Muscle of back (tissue), 13 donors: ENCODE results near the gene TOR1B. TPM values are rescaled to one million over a fixed set of nuclear protein-coding genes. Genes with fewer than 3 reads are reported as not detected.
"Not testable (repeated sequence)": the region's sequence is repeated elsewhere in the genome, so short reads cannot be mapped to it uniquely, and the experiment has no call there.

ENCODE experiments used
- DNase-seq, 3 donors: peaks; one replicate each; pipeline versions ENCODE4 v3.0.0 to v3.0.0-alpha.2; 2013
- long read RNA-seq, 9 donors: transcript quantifications; one replicate each; lab custom pipeline, GENCODE V29; 2026
- polyA plus RNA-seq, 10 donors: library from polyadenylated mRNA; unstranded; fragments of 120-200 nt; gene quantifications; one replicate each; pipeline ENCODE4 v1.2.1, GENCODE V29; 2013; ENCODE audit not compliant: insufficient read length in 10 of 10

Gene TOR1B, protein sequence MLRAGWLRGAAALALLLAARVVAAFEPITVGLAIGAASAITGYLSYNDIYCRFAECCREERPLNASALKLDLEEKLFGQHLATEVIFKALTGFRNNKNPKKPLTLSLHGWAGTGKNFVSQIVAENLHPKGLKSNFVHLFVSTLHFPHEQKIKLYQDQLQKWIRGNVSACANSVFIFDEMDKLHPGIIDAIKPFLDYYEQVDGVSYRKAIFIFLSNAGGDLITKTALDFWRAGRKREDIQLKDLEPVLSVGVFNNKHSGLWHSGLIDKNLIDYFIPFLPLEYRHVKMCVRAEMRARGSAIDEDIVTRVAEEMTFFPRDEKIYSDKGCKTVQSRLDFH
- polyA plus RNA-seq = 10 to 100 TPM; 13.0 to 17.8 (median 15.4) TPM
- long read RNA-seq, donor 1, partial matches to known transcripts = 0 of 2 reads
- long read RNA-seq, donor 1, other reads (novel, unspliced or antisense) = 0 of 2 reads
- long read RNA-seq, donor 2, partial matches to known transcripts = 0 of 2 reads
- long read RNA-seq, donor 2, other reads (novel, unspliced or antisense) = 0 of 2 reads
- long read RNA-seq, donor 3 = 0 reads
- long read RNA-seq, donor 4, partial matches to known transcripts = 0 of 3 reads
- long read RNA-seq, donor 4, other reads (novel, unspliced or antisense) = 0 of 3 reads
- long read RNA-seq, donor 5, partial matches to known transcripts = 0 of 7 reads
- long read RNA-seq, donor 5, other reads (novel, unspliced or antisense) = 0 of 7 reads
- long read RNA-seq, donor 6, partial matches to known transcripts = 20 of 25 reads
- long read RNA-seq, donor 6, other reads (novel, unspliced or antisense) = 0 of 25 reads
- long read RNA-seq, donor 7, partial matches to known transcripts = 0 of 2 reads
- long read RNA-seq, donor 7, other reads (novel, unspliced or antisense) = 0 of 2 reads
- long read RNA-seq, donor 8, partial matches to known transcripts = 0 of 5 reads
- long read RNA-seq, donor 8, other reads (novel, unspliced or antisense) = 0 of 5 reads
- long read RNA-seq, donor 9, partial matches to known transcripts = 0 of 3 reads
- long read RNA-seq, donor 9, other reads (novel, unspliced or antisense) = 0 of 3 reads

DNA sequence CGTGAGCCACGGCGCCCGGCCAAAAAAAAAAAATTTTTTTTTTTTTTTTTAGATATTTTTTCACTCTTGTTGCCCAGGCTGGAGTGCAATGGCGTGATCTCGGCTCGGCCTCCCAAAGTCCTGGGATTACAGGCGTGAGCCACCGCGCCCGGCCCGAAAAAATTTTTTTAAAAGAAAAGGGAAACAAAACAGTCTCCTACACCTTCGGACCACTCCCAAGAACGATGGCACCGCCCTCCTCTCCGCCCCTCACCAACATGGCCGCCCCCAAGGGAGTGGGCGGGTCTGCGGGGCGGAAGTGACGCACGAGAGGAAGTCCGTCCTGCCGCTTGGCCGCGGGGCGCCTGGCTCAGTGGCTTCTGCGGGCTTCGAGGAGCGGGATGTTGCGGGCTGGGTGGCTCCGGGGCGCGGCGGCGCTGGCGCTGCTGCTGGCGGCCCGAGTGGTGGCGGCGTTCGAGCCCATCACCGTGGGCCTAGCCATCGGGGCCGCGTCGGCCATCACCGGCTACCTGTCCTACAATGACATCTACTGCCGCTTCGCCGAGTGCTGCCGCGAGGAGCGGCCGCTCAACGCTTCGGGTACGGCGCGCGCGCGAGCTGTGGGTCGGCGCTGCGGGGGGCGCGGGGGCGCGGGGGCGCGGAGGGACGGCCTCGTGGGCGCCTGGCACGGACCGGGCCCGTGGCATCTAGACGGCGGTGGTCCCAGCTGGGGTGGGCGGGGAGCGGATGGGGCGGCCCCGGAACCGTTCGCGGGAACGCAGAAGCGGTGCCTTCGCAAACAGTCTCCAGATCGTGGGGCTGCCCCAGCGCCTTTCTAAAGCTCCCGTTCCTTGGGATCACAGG, at the start of gene TOR1B:
Gene TOR1B, plus strand, starts transcription at position 352 of the 843 bp plus-strand sequence. Its CDS starts 29 bp downstream, at position 381.
- peak; percentile 95 to 98 (median 97) for DNase-seq

DNA sequence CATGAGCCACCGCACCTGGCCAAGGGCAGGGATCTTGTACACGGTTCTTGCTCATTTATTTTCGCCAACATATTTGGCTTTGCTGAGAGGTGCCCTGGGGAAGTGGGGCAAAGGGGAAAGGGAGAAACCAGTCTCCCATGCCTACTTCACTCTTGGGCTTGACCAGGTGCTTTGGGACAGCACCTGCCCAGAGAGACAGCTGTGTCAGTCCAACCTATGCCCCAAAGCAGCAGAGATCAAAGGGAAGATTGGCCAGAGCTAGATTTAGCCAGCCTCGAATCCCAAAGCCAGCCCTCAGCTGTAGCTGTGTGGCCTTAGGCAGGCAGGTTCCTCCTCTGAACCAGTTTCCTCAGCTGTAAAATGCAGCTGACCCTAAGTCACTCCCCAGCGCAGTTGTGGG, 47.8 kb upstream of the TOR1B start:
- no peak for DNase-seq

DNA sequence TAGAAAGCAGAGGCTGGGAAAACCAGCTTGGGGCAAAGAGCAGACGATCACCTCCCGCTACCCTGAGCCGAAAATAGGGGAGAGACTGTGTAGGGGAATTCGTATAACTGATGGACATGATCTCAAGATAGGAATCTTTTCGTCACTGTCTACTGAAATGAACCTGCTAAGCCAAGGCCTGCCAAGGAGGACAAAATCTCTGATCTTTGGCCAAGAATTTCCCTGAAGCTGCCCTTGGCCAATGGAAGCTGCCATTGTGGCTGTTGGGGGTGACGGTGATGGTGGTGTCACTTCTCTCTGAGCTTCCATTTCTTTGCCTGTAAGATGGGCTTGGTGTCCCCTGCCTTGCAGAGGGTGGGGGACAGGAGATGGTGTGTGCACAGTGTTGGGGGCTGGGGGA, 46.8 kb upstream of the TOR1B start:
- DNase-seq = no peak

DNA sequence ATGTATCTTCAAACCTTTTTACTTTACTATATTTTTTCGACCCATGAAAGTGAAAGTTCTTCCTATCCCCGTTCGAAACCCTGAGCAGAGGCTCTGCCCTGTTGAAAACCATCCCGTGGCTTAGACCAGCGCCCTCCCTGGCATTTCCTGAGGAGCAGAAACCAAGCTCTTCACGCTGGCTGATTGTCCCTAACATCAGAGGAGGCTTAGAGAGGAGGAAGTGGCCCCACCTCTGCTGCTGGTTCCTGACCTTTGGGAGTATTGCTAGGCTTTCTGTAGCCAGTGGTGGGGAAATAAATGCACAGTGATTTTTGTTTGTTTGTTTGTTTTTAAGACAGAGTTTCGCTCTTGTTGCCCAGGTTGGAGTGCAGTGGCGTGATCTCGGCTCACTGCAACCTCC, 45.9 kb upstream of the TOR1B start:
- no peak for DNase-seq

DNA sequence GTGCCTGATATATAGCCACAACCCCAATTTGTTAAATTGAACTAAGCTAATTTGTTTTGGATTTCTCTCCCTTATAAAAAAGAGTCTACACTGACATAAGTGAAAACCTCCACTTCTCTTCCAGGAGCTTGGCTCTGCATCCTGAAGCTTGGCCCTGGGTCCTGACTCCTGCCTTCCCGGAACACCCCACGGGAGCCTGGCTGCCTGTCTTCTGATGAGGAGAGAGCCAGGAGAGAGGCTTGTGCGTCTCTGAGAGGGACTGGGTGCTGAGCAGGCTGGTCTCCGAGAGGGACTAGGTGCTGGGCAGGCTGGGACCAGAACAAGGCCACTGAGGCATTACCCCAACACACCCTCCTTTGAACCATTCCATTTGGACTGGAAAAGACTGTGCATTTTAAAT, 43.7 kb upstream of the TOR1B start:
- peak in 2 of 3 donors; percentile 38 to 51 for DNase-seq

DNA sequence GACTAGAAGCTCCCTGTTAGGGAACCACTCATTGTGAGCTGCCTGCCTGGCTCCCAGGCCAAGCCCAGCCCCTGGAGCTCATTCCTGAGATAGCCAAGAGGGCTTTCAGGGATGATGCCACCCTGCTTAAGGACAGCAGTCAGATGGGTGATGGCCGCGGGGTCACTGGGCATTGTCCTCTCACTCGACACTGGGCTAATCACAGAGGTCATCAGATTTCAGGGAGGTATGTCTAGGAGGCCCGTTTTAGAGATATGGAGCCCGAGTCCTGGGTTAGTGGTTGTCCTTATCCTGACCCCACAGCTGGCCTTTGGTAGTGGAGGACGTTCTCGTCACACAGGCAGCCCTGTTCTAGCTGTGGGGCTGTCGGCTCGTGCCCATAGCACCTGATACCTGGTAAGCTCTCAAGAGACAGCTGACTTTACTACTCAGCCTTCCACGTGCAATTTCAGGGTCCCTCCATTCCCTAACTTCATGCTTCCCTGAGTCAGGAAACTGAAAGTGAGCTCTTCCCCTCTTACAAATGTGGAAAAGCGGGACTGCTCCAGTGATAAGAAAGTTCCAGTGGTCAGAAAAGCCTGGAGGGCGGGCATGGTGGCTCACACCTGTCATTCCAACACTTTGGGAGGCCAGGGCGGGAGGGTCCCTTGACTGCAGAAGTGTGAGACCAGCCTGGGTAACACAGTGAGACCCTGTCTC, 43.0 kb upstream of the TOR1B start:
- DNase-seq = no peak

DNA sequence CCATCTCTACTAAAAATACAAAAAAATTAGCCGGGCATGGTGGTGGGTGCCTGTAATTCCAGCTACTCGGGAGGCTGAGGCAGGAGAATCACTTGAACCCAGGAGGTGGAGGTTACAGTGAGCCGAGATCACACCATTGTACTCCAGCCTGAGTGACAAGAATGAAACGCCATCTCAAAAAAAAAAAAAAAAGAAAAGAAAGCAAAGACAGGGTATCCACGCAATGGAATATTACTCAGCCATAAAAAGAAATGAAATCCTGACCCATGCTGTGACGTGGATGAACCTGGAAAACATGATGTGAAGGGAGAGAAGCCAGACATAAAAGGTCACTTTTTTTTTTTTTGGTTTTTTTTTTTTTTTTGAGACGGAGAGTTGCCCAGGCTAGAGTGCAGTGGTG, 42.2 kb upstream of the TOR1B start:
- DNase-seq = not testable (repeated sequence)

DNA sequence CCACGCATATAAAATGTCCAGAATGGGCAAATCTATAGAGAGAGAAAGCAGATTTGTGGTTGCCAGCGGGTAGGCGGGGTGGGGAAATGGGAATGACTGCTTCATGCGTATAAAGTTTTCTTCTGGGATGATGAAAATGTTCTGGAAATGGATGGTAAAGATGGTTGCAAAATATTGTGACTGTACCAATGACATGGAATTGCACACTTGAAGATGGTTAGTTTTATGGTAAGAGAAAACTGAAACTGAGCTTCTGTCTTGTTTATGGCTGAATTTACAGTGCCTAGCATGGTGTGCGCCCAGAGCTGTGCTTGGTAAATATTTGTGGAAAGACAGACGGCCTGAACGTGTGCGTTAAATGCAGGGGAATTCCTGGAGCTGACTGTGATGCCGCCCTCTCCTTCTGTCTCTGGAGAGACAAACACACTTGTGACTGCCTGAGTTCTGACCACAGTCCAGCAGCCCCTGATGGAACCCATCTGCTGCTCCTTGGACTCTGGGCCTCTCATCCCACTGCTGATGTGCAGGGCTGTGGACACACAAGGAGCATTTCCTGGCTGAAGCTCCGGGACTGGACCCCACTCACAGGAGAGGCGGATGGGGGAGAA, 41.6 kb upstream of the TOR1B start:
- peak in 2 of 3 donors; percentile 44 to 56 for DNase-seq

DNA sequence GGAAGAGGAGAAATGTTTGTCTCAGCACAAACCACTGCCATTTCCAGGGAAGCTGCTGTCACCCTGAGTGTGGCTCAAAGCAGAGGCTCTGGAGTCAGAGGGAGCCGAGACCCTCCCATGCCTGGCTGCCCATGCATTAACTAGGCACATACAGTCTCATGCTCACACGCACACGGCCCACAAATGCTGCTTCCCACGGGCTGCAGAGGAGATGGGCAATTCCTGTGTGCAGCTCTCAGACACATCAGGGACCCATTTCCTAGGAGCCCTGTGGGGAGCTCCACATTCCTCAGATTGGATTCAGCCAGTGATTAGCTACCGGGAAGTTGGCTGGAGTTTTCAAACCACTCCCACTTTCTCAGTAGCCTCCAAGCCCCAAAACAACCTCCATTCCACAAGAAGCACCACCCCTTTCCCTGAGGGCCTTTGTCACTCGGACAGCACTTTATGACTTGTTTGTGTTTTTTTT, 41.0 kb upstream of the TOR1B start:
- peak; percentile 54 to 88 (median 75) for DNase-seq

DNA sequence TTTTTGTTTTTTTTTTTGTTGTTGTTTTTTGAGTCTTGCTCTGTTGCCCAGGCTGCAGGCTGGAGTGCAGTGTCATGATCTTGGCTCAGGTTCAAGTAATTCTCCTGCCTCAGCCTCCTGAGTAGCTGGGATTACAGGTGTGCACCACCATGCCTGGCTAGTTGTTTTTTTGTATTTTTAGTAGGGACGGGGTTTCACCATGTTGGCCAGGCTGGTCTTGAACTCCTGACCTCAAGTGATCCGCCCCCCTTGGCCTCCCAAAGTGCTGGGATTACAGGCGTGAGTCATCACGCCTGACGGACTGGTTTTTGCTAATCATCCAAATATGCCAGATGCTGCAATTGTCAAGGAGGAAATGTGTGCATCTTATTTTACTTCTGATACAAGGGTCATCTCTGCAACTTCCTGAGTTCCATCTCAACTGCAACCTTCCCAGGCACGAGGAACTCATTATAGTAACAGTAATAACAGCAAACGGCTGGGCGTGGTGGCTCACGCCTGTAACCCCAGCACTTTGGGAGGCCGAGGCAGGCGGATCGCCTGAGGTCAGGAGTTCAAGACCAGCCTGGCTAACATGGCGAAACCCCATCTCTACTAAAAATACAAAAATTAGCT, 40.5 kb upstream of the TOR1B start:
- peak; percentile 52 to 91 (median 84) for DNase-seq

DNA sequence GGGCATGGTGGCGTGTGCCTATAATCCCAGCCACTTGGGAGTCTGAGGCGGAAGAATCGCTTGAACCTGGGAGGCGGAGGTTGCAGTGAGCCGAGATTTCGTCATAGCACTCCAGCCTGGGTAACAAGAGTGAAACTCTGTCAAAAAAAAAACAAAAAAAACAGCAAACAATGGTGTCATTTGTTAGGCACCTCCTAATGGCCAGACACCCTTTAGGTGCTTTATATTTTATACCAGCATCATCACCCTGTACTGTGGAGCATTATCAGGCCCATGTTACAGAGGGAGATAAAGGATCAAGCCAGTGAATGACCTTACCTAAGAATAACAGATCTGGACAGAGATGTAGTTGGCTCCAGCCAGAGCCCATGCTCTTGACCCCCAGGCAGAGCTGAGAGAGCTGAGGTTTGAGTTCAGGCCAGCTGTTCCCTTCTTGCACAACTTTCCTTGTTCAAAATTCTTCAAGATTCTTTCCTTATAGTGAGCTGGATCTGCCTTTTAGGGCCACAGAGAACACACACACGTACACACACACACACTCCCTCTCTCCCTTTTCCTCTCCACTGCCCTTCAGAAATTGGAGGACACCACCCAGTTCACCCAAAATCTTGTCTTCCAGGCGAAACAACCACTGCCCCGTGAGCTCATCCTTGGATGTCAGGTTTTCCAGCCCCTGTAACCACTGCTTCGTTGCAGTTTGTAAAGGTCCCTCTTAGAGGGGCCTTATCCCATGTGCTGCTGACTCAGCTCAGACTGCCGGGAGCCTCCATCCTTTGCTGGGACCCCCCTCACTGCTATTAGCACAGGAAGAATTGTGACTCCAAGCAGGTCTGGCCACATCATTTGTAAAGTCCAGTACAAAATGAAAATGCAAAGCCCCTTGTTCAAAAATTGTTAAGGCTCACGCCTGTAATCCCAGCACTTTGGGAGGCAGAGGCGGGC, 39.7 kb upstream of the TOR1B start:
- peak; percentile 30 to 76 (median 46) for DNase-seq

DNA sequence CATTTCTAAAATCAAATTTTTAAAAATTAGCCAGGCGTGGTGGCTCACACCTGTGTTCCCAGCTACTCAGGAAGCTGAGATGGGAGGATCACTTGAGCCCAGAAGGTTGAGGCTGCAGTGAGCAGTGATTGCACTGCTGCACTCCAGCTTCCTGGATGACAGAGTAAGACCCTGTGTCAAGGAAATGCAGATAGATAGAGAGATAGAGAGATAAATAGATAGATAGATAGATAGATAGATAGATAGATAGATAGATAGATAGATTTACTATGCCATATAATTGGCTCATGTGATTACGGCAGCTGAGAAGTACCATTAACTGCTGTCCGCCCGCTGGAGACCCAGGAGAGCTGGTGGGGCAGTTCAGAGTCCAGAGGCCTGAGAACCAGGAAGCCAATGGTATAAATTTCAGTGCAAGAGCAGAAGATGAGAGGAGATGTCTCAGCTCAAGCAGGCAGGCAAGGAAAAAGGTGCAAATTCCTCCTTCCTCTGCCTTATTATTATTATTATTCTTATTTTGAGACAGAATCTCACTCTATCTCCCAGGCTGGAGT, 37.1 kb upstream of the TOR1B start:
- no peak for DNase-seq

DNA sequence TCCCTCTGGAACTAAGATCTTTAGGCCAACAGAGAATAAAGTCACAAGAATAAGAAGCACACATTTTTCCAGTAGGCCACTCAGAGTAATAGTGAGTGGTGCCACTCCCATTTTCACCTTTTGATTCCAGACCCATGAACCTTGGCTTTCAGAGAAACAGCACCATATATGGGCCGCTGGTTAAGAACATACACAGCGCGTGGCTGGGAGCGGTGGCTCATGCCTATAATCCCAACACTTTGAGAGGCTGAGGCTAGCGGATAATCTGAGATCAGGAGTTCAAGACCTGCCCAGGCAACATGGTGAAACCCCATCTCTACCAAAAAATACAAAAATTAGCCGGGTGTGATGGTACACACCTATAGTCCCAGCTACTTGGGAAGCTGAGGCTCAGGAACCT, 34.5 kb upstream of the TOR1B start:
- no peak for DNase-seq

DNA sequence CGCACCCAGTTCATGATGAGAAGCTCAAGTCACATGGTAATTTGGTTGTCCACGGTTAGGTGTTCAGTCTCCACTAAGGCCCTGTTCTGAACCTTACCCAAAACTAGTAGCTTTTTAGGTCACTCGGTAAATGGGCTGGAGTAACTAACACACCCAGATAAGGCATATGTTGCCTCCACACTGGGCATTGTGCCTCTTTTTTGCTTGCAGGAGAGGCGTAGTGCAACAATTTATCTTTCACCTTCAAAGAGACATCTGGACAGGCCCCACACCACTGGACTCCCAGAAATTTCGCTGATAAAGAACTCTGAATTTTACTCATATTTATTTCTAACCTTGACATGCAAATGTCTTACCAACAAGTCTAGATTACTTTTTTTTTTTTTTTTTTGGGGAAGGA, 33.3 kb upstream of the TOR1B start:
- DNase-seq = no peak

DNA sequence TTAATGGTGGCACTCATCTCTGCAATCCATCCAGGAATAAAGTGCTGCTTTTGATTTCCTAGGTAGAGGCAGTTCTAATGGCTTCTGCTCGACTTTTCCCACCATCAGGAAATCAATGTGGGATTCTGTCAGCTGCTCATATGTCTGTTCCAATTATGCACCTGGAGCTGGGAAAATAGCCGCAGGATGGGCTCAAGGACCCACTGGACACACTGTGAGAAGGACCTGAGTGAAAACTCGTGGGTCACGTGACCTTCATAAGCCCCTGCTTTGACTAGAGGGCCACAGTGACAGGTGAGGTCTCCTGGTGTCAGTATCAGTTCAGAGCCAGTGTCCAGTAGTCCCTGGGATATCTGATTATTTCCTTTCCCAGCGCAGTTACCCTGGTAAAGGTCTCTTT, 32.2 kb upstream of the TOR1B start:
- DNase-seq = no peak

DNA sequence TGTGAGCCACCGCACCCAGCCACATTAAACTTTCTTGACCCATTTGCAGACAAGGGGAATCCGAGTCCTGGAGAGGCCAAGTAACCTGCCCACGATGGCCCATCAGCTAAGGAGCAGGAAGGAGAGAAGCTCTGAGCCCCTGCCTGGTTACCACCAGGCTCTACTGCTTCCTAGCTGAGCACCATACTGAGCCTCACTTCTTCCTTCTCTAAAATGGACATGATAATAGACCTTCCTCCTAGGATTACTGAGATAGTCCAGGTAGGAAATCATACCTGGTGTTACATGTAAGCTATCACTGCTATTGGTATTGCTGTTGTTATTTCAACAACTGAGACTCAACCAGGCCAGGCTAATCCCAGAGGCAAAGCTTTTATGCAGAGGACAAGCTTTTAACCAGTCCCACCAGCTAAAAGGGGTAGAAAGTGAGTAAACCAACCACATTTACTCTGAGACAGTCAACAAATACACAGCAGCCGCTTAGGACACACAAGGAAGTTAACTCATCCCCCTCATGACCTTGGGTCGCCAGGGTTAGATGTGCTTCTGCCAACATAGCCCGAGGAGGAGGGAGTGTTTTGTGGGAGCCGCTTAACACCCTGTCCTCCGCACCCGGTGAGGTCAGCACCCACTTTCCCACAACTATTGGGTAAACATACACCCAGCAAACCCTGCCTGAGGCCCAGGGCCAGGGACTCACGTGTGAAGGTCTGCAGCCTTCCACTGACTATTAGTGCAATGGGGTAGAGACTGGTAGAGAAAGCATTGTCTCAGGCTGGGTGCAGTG, 29.5 kb upstream of the TOR1B start:
- no peak for DNase-seq

DNA sequence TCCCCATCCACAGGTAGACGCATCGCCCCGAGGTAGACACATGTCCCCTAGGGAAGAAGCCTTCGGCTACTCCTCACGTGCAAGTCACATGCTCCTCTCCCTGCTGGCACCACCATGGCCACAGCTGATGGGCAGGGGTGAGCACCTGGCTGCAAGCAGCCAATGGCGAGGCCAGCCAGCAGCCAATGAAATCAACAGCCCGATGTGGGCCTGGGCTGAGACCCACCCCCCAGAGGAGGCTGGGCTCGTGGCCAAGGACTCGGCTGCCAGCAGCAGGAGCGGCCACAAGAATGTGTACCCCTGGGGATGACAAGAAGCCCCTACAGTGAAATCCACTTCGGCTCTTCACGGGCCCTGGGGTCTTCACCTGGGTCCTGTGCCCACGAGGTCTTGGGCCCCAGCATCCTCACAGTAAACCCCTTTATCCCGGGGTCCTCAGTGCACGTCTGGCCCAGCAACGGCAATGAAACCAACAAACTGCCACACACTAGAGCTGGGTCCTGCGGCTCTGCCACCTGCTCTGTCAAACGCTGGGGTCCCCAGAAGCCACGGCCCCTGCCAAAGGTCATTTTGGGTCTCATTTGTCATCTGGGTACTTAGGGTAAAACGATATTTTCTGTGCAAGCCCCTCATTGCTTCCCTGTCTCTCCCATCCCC, 28.1 kb upstream of the TOR1B start:
- DNase-seq = no peak
